HEK293 (cell line): ENCODE measurements around the gene GNAS-AS1.
A peak's percentile ranks its signal among the peaks of the same experiment; 100 is the strongest.

Experiments used
- CTCF ChIA-PET: fragments of 350-600 bp; formaldehyde crosslinking; extraction: SDS; loops from one replicate; lab custom pipeline; 2021; ENCODE audit warnings: antibody characterized with exemption; lab: Yijun Ruan, JAX
- POLR2A ChIA-PET: fragments of 300-600 bp; formaldehyde crosslinking; extraction: SDS; loops from one replicate; lab custom pipeline; 2020; ENCODE audit warnings: antibody characterized with exemption, inconsistent platforms; lab: Yijun Ruan, JAX
- H3K27ac ChIP-seq: fragments of 200-500 bp; sonication (Bioruptor generic); 2 replicates; pipeline ENCODE4 v1.5.1; 2014; ENCODE audit warnings: low read depth, low read length, control low read depth, inconsistent platforms; ENCODE audit errors: extremely low read depth
- H3K36me3 ChIP-seq, 2 experiments: fragments of 200-500 bp in 1 of 2; sonication (Bioruptor generic) in 1 of 2; 1 replicate in 1 of 2; 2 replicates in 1 of 2; pipeline ENCODE4 v1.5.1; 2014 to 2017; ENCODE audit warnings: inconsistent platforms in 2 of 2, low read length in 2 of 2; ENCODE audit not compliant: control insufficient read depth in 2 of 2, insufficient read depth in 1 of 2
- H3K4me1 ChIP-seq: fragments of 200-500 bp; sonication (Bioruptor generic); 2 replicates; pipeline ENCODE4 v1.5.1; 2014; ENCODE audit warnings: mild to moderate bottlenecking, low read length, inconsistent platforms; ENCODE audit not compliant: control insufficient read depth, insufficient read depth
- H3K4me3 ChIP-seq: 2 replicates; pipeline ENCODE4 v1.5.1; 2011; ENCODE audit warnings: low read depth, mild to moderate bottlenecking, control low read depth, low read length, moderate library complexity
- H3K9me3 ChIP-seq: fragments of 200-500 bp; sonication (Bioruptor generic); 2 replicates; pipeline ENCODE4 v1.5.1; 2014; ENCODE audit warnings: low read depth, low read length, inconsistent platforms; ENCODE audit not compliant: control insufficient read depth, insufficient read depth
- GLI4 ChIP-seq: fragments of 450-650 bp; formaldehyde crosslinking; IDR thresholded peaks from 2 replicates; pipeline ENCODE4 v1.5.1; 2016; ENCODE audit warnings: missing biosample characterization, missing genetic modification characterization
- SALL2 ChIP-seq: fragments of 450-650 bp; formaldehyde crosslinking; IDR thresholded peaks from 2 replicates; pipeline ENCODE4 v1.5.0; 2017; ENCODE audit warnings: missing biosample characterization, mild to moderate bottlenecking, missing genetic modification characterization, borderline replicate concordance
- TRIM28 ChIP-seq: IDR thresholded peaks from 2 replicates; pipeline ENCODE4 v1.6.1; 2011; ENCODE audit warnings: low read length, control low read depth, borderline replicate concordance
- WT1 ChIP-seq: fragments of 450-650 bp; formaldehyde crosslinking; IDR thresholded peaks from 2 replicates; pipeline ENCODE4 v1.5.1; 2016; ENCODE audit warnings: missing biosample characterization, missing genetic modification characterization
- ZBTB48 ChIP-seq: fragments of 450-650 bp; formaldehyde crosslinking; IDR thresholded peaks from 2 replicates; pipeline ENCODE4 v1.5.1; 2016; ENCODE audit warnings: missing biosample characterization, missing genetic modification characterization
- ZFHX2 ChIP-seq: fragments of 450-650 bp; formaldehyde crosslinking; conservative IDR thresholded peaks from 2 replicates; pipeline ENCODE4 v1.5.1; 2016; ENCODE audit warnings: missing biosample characterization, missing genetic modification characterization
- ZFP3 ChIP-seq: fragments of 450-650 bp; formaldehyde crosslinking; IDR thresholded peaks from 2 replicates; pipeline ENCODE4 v1.5.1; 2016; ENCODE audit warnings: low read depth, missing biosample characterization, missing genetic modification characterization
- ZFP37 ChIP-seq: fragments of 450-650 bp; formaldehyde crosslinking; IDR thresholded peaks from 2 replicates; pipeline ENCODE4 v1.5.1; 2016; ENCODE audit warnings: missing biosample characterization, missing genetic modification characterization
- ZNF114 ChIP-seq: fragments of 450-650 bp; formaldehyde crosslinking; IDR thresholded peaks from 2 replicates; pipeline ENCODE4 v1.5.0; 2017; ENCODE audit warnings: missing biosample characterization, missing genetic modification characterization
- ZNF202 ChIP-seq: fragments of 450-650 bp; formaldehyde crosslinking; IDR thresholded peaks from 2 replicates; pipeline ENCODE4 v1.5.1; 2016; ENCODE audit warnings: missing biosample characterization, missing genetic modification characterization, borderline replicate concordance
- ZNF292 ChIP-seq: fragments of 450-650 bp; formaldehyde crosslinking; IDR thresholded peaks from 2 replicates; pipeline ENCODE4 v1.5.1; 2016; ENCODE audit warnings: low read depth, missing biosample characterization, missing genetic modification characterization, borderline replicate concordance
- ZNF311 ChIP-seq: fragments of 450-650 bp; formaldehyde crosslinking; IDR thresholded peaks from 2 replicates; pipeline ENCODE4 v1.5.1; 2017; ENCODE audit warnings: missing biosample characterization, missing genetic modification characterization, borderline replicate concordance
- ZNF335 ChIP-seq: fragments of 450-650 bp; formaldehyde crosslinking; conservative IDR thresholded peaks from 2 replicates; pipeline ENCODE4 v1.5.1; 2016; ENCODE audit warnings: missing biosample characterization, missing genetic modification characterization
- ZNF366 ChIP-seq: fragments of 450-650 bp; formaldehyde crosslinking; conservative IDR thresholded peaks from 2 replicates; pipeline ENCODE4 v1.5.1; 2016; ENCODE audit warnings: missing biosample characterization, missing genetic modification characterization
- ZNF423 ChIP-seq: fragments of 450-650 bp; formaldehyde crosslinking; IDR thresholded peaks from 2 replicates; pipeline ENCODE4 v1.5.1; 2016; ENCODE audit warnings: missing biosample characterization, missing genetic modification characterization
- ZNF664 ChIP-seq: fragments of 450-650 bp; formaldehyde crosslinking; IDR thresholded peaks from 2 replicates; pipeline ENCODE4 v1.5.1; 2016; ENCODE audit warnings: missing biosample characterization, missing genetic modification characterization
- ZNF701 ChIP-seq: fragments of 450-650 bp; formaldehyde crosslinking; IDR thresholded peaks from 2 replicates; pipeline ENCODE4 v1.5.1; 2016; ENCODE audit warnings: missing biosample characterization, missing genetic modification characterization
- ZSCAN30 ChIP-seq: fragments of 450-650 bp; IDR thresholded peaks from 2 replicates; pipeline ENCODE4 v1.5.1; 2018; ENCODE audit warnings: missing biosample characterization, mild to moderate bottlenecking, missing genetic modification characterization, moderate library complexity
- TF ChIP-seq, protein P1 (sequence below): fragments of 450-650 bp; formaldehyde crosslinking; IDR thresholded peaks from 2 replicates; pipeline ENCODE4 v1.5.1; 2017; ENCODE audit warnings: missing biosample characterization, missing genetic modification characterization
- TF ChIP-seq, protein P2 (sequence below): fragments of 450-650 bp; formaldehyde crosslinking; IDR thresholded peaks from 2 replicates; pipeline ENCODE4 v1.5.1; 2016; ENCODE audit warnings: missing biosample characterization, missing genetic modification characterization
- TF ChIP-seq, protein P3 (sequence below): fragments of 450-650 bp; formaldehyde crosslinking; IDR thresholded peaks from 2 replicates; pipeline ENCODE4 v1.5.1; 2016; ENCODE audit warnings: missing biosample characterization, missing genetic modification characterization

Gene GNAS-AS1

DNA sequence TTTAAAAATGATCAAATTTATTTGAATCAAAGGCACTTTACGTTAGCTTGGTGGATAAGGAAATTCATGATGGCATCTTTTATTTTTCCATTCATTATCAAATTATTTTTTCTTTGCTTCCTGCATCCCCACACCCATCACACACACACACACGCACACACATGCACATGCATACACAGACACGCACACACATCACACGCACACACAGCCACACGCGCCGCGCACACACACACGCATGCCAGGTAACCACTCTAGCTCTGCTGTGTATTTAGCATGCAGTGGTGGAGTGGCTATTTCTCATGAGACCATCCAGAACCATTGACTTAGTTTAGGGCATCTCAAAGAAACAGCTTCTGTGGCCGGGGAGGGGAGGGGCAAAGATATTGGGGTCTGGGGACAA is 48.8 kb upstream of the GNAS-AS1 start:
- Histone ChIP-seq H3K27ac (no peak overlapping the region), H3K4me1 (peaks cover 17% of the 10 kb centered on the region), H3K4me3 (no peak overlapping the region), H3K36me3 (peaks cover 7 to 81% of the 10 kb centered on the region in 2 experiments), H3K9me3 (no peaks in the 10 kb centered on the region)
- POLR2A ChIA-PET = no interaction called here
- TF ChIP-seq, protein P1, sequence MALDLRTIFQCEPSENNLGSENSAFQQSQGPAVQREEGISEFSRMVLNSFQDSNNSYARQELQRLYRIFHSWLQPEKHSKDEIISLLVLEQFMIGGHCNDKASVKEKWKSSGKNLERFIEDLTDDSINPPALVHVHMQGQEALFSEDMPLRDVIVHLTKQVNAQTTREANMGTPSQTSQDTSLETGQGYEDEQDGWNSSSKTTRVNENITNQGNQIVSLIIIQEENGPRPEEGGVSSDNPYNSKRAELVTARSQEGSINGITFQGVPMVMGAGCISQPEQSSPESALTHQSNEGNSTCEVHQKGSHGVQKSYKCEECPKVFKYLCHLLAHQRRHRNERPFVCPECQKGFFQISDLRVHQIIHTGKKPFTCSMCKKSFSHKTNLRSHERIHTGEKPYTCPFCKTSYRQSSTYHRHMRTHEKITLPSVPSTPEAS = peak; percentile 68
- no peak for TF ChIP-seq TRIM28
- CTCF ChIA-PET = no interaction called here

DNA sequence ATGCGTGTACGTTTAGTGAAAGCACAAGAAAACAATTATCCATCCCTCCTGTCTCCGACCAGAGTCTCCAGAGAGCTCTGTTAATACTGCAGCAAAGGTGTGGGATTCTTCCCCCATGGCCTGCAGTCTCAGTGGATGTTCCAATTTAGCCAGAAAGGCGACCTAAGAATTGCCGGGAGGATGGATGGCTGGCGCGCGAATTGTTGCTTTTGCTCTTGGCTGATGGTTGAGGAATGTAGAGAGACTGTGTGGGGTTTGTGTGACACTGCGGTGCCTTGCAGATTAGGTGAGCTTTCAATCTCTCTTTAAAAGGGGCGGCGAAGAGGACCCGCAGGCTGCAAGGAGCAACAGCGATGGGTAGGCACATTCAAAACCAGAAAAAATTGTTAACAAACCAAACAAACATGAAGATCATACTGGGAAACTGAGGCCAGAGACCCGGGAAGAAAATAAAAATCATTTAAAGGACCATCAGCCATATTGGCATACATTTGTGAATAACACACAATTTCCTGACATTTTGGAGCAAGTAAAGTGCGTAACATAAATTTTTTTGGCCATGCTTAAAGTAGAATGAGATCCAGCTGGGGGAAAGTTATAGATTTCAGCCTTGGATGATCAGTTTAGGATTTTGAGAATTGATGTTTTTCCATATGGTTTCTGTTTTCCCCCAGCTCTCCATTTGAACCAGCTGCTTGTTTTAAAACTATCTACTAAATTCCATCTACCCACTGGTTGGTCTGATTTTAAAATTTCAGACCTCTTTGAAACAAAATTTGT is 48.1 kb upstream of the GNAS-AS1 start:
- TF ChIP-seq, protein P2, sequence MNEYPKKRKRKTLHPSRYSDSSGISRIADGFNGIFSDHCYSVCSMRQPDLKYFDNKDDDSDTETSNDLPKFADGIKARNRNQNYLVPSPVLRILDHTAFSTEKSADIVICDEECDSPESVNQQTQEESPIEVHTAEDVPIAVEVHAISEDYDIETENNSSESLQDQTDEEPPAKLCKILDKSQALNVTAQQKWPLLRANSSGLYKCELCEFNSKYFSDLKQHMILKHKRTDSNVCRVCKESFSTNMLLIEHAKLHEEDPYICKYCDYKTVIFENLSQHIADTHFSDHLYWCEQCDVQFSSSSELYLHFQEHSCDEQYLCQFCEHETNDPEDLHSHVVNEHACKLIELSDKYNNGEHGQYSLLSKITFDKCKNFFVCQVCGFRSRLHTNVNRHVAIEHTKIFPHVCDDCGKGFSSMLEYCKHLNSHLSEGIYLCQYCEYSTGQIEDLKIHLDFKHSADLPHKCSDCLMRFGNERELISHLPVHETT = no peak
- TF ChIP-seq, protein P3, sequence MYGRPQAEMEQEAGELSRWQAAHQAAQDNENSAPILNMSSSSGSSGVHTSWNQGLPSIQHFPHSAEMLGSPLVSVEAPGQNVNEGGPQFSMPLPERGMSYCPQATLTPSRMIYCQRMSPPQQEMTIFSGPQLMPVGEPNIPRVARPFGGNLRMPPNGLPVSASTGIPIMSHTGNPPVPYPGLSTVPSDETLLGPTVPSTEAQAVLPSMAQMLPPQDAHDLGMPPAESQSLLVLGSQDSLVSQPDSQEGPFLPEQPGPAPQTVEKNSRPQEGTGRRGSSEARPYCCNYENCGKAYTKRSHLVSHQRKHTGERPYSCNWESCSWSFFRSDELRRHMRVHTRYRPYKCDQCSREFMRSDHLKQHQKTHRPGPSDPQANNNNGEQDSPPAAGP (tag by site-specific recombination) = no peak
- TF ChIP-seq ZNF701 (tag by site-specific recombination) = no peak
- no peak for TF ChIP-seq SALL2 (tag by site-specific recombination)
- no peak for TF ChIP-seq ZFP3
- TF ChIP-seq GLI4 (tag by site-specific recombination) = no peak
- TF ChIP-seq ZSCAN30 (tag by site-specific recombination) = no peak
- TF ChIP-seq ZFP37 (tag by site-specific recombination) = no peak
- no peak for TF ChIP-seq ZNF114
- no peak for TF ChIP-seq ZNF366 (tag by site-specific recombination)
- no peak for TF ChIP-seq ZNF664
- no peak for TF ChIP-seq ZNF335
- no peak for TF ChIP-seq ZNF311 (tag by site-specific recombination)
- no peak for TF ChIP-seq ZNF292 (tag by site-specific recombination)
- no peak for TF ChIP-seq ZNF423
- TF ChIP-seq ZNF202 (tag by site-specific recombination) = no peak
- TF ChIP-seq ZBTB48 (tag by site-specific recombination) = no peak
- no peak for TF ChIP-seq WT1 (tag by site-specific recombination)
- no peak for TF ChIP-seq ZFHX2 (tag by site-specific recombination)
- TF ChIP-seq, all 188 proteins: peak for 0
- Histone ChIP-seq H3K4me1 (peaks cover 24% of the 10 kb centered on the region), H3K27ac (no peak overlapping the region), H3K9me3 (no peaks in the 10 kb centered on the region), H3K36me3 (peaks cover 7 to 74% of the 10 kb centered on the region in 2 experiments), H3K4me3 (no peak overlapping the region)
- CTCF ChIA-PET = no interaction called here
- POLR2A ChIA-PET = interaction anchor here (1.5 to 2.0 kb wide), 2 partner anchors 10 to 88 kb away, joined by 3 to 6 read pairs; no protein-coding TSS in a partner anchor
